Coronary artery (tissue), 2 donors: ENCODE results near the gene FASTKD1.

ENCODE experiments used
- DNase-seq: peaks from one replicate; pipeline ENCODE4 v3.0.0-alpha.2; 2017; ENCODE audit warnings: low spot score
- H3K27ac ChIP-seq, 2 donors: fragments of 200-600 bp; sonication (generic); one replicate each; pipeline ENCODE4 v1.5.1; 2016 to 2019
- H3K4me3 ChIP-seq: fragments of 200-600 bp; sonication (generic); 2 replicates; pipeline ENCODE4 v1.5.1; 2016; ENCODE audit warnings: mild to moderate bottlenecking, moderate library complexity
- CTCF ChIP-seq: fragments of 200-600 bp; sonication (generic); IDR thresholded peaks from one replicate; pipeline ENCODE4 v1.5.1; 2019; ENCODE audit warnings: antibody characterized with exemption

Gene FASTKD1

GRCh38 chr2:169513094-169513493 is 60.6 kb downstream of the FASTKD1 start:
- no peak overlapping the region for H3K4me3 ChIP-seq
- no peak for TF ChIP-seq CTCF
- H3K27ac ChIP-seq = no peak overlapping the region
- no peak for DNase-seq

GRCh38 chr2:169512525-169512924 is 61.1 kb downstream of the FASTKD1 start:
- no peak for DNase-seq
- Histone ChIP-seq H3K4me3 (no peak overlapping the region), H3K27ac (no peak overlapping the region)
- TF ChIP-seq CTCF = no peak

GRCh38 chr2:169511818-169512217 is 61.8 kb downstream of the FASTKD1 start:
- Histone ChIP-seq H3K27ac (no peak overlapping the region), H3K4me3 (no peak overlapping the region)
- DNase-seq = no peak
- no peak for TF ChIP-seq CTCF

GRCh38 chr2:169510496-169510895 is 63.2 kb downstream of the FASTKD1 start:
- no peak for TF ChIP-seq CTCF
- H3K27ac ChIP-seq = no peak overlapping the region
- H3K4me3 ChIP-seq = no peak overlapping the region
- no peak for DNase-seq

- no peak for DNase-seq
- no peak overlapping the region for H3K4me3 ChIP-seq
- H3K27ac ChIP-seq = peak overlapping the region in 1 of 2 donors; percentile 9
- TF ChIP-seq CTCF = no peak
These were observed 63.7 kb downstream of the FASTKD1 start for GRCh38 chr2:169509955-169510354.

- no peak within 1 kb of the TSS for H3K4me3 ChIP-seq
- H3K27ac ChIP-seq = peak within 1 kb of the TSS; percentile 5 to 14
- TF ChIP-seq CTCF = no peak
- no peak for DNase-seq
These were observed 64.3 kb downstream of the FASTKD1 start, which contains the start of gene KLHL41 for GRCh38 chr2:169509298-169509885. KLHL41 (plus strand) TSS chr2:169509702; CDS start chr2:169509779, 77 bp downstream.

- Histone ChIP-seq H3K4me3 (no peak overlapping the region), H3K27ac (no peak overlapping the region)
- DNase-seq = no peak
- no peak for TF ChIP-seq CTCF
These were observed 66.0 kb downstream of the FASTKD1 start for GRCh38 chr2:169507698-169508097.
